ENCODE results near the gene LIN37. TPM values are rescaled to one million over a fixed set of nuclear protein-coding genes. Genes with fewer than 3 reads are reported as not detected.

LIN37 gene
- total RNA-seq, 1 experiment from 2014 or later = 10.1 TPM

- CTCF ChIA-PET = no interaction called here
- H3K27me3 ChIP-seq (ENCODE audit: insufficient read depth, low read length) = no peaks in the 10 kb centered on the region
- H2AFZ ChIP-seq (ENCODE audit: low read depth, low read length, poor library complexity, severe bottlenecking) = peak overlapping the region; percentile 17
- RAD21 ChIA-PET (ENCODE audit: low non-redundant PET in 1 of 2, low total read pairs in 2 of 2, uncharacterized antibody in 2 of 2, unreplicated experiment in 2 of 2) = no interaction called here
- no peak for DNase-seq (ENCODE audit: low read depth, low spot score)
- H3K4me3 ChIP-seq (replicated peaks in 1 of 2; ENCODE audit: low read depth in 1 of 2, low read length in 2 of 2) = peak overlapping the region in 1 of 2 experiments; percentile 65; a peak in 2 of 4 replicates
- 0 out of 2 replicates have a peak, but pooled peaks cover 3% of the 10 kb centered on the region for H3K79me2 ChIP-seq (ENCODE audit: insufficient read depth, low read length)
- H3K36me3 ChIP-seq (ENCODE audit: control insufficient read depth in 1 of 2, insufficient read depth in 2 of 2, low read length in 2 of 2) = no peaks in the 10 kb centered on the region
- H4K20me1 ChIP-seq (ENCODE audit: insufficient read depth) = no peaks in the 10 kb centered on the region
- ATAC-seq = no peak
- H3K4me2 ChIP-seq (ENCODE audit: low read length) = peak overlapping the region; percentile 77
- TF ChIP-seq TCF7L2 (IDR thresholded peaks at IDR 0.05; ENCODE audit: borderline replicate concordance, extremely low read depth, insufficient read depth, insufficient read length) (no peak), JUND (IDR thresholded peaks at IDR 0.05) (no peak), REST (IDR thresholded peaks at IDR 0.05; ENCODE audit: low read depth) (no peak), ZBTB33 (IDR thresholded peaks at IDR 0.05; ENCODE audit: extremely low read depth, insufficient replicate concordance, low read length) (no peak), SP1 (IDR thresholded peaks at IDR 0.05; ENCODE audit: low read depth) (no peak), CBX3 (IDR thresholded peaks at IDR 0.05; ENCODE audit: low read depth) (no peak)
- H3K27ac ChIP-seq (ENCODE audit: low read depth, low read length) = no peak overlapping the region
- H3K9me3 ChIP-seq (ENCODE audit: control insufficient read depth in 1 of 2, insufficient read depth in 1 of 2, low read depth in 1 of 2, low read length in 2 of 2) = no peaks in the 10 kb centered on the region
- no peak overlapping the region for H3K9ac ChIP-seq (ENCODE audit: low read length)
- BruUV-seq (replicated peaks) = no TSS peak
- peaks cover 9 to 16% of the 10 kb centered on the region in 2 experiments; a peak in 3 of 4 replicates for H3K4me1 ChIP-seq (ENCODE audit: control insufficient read depth in 1 of 2, insufficient read depth in 2 of 2, low read length in 2 of 2)
- intact Hi-C loops (cut with micrococcal nuclease) = no loop called here
- POLR2A ChIA-PET = no interaction called here
- H3K9me2 ChIP-seq (ENCODE audit: insufficient read depth) = no peaks in the 10 kb centered on the region
Observed at GRCh38 chr19:35774274-35775045, 26.1 kb downstream of the LIN37 start.

Measured in HCT116 (cell line).